GM18499 (cell line): ENCODE data around the gene BDKRB1.
"Not testable (repeated sequence)": the region's sequence is repeated elsewhere in the genome, so short reads cannot be mapped to it uniquely, and the experiment has no call there.

Experiments
- ATAC-seq: cut with Tn5 transposase; IDR thresholded peaks from one replicate; pipeline ENCODE4 v1.9.1; 2021; ENCODE audit warnings: moderate number of reproducible peaks; ENCODE audit not compliant: insufficient read depth, unreplicated experiment

The BDKRB1 gene

DNA sequence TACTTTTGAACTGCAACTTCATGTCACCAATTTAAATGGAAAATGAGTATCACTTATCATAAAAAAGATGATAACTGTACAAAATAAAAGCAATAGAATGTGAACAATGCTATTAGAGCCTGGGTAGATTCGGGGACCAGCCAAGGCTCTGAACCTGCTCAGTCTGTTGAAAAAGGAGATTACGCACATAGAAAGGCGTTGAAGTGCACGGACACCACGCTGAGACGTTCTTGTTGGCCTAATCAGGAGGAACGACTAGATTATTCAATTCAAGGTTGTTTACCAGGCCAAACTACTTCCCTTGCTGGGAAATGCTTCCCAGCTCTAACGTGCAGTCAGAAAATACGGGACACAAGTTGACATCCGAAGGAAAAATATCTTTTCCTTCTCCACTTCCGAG, 23.5 kb upstream of the BDKRB1 start:
- no peak for ATAC-seq

DNA sequence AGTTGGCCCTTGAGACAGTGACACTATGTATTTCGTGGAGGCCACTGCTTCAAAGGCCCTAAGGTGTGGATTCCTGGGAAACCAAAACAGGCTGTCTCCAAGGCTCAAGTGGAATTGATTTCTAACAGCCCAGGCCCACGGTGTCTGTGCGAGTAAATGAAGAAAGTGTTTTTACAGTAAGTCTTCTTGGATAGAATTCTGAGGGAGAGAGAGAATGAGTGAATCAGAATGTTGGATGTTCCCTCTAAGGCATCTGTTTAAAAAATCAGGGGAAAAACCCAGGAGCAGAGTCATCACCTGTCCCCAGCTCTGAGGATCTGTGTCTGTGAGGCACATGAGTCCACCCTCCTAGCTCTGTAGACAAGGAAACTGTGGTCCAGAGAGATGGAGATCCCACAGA, 22.3 kb upstream of the BDKRB1 start:
- ATAC-seq, result no peak

DNA sequence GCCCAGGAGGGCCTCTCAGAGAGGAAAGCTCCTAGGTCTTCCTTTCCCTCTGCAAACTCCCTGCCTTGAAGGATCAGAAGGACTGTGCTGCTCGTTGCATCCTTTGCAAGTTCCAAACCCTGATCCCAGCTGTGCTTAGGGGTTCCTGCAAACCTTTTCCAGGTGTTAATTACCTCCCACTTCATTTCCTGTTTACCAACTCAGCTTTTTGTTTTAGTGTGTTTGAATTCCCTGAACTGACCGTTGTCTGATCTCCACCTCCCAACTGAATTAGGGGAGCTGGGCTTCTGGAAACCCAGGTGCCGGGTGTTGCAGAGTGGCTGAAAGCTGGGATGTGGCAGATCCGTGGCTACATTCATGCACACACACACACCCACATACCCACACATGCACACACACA, 20.6 kb upstream of the BDKRB1 start:
- no peak for ATAC-seq

DNA sequence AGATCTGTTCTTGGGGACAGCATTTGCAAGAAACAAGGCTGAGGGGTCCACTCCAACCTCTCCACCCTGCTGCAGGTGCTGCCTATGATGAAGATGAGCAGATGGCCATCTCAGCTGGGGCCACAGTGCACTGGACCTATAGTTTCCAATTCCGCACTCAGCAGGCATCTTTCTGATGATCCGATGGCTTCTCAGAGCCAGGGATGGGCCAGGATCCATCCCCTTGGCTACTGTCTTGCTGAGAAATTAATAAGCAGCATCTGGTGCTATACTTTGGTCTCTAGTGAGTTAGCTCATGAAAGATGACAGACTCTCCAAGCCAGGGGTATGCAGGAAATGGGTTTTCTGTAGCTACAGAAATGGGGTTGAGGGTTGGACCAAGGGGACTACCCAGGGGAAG, 18.4 kb upstream of the BDKRB1 start:
- ATAC-seq, result no peak

DNA sequence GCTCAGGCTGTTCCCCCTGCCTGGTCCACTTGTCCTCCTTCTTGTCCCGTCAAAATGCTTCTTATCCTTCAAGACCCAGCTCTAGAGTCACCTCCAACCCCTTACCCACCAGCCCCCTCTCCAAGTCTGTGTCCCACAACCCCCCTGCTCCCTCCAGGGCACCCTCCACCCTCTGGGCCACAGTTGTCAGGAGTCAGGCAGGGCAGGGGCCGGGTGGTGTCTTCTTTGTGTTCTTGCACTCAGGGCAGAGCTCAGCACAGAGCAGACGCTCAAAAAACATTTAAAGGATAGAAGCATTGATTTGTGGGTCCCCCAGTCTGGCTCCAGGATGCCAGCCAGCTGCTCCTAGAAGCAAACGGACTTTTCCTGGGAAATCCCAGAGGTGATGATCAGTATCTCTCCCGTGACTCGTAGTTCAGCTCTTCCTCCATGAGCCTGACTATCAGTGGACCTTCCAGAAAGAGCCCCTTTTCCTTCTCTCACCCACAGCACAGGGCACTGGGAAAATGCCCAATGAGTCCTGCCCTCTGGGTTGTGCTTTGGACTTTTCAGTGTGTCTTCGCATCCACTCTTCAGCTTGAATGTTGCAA, 17.2 kb upstream of the BDKRB1 start:
- ATAC-seq, result no peak

DNA sequence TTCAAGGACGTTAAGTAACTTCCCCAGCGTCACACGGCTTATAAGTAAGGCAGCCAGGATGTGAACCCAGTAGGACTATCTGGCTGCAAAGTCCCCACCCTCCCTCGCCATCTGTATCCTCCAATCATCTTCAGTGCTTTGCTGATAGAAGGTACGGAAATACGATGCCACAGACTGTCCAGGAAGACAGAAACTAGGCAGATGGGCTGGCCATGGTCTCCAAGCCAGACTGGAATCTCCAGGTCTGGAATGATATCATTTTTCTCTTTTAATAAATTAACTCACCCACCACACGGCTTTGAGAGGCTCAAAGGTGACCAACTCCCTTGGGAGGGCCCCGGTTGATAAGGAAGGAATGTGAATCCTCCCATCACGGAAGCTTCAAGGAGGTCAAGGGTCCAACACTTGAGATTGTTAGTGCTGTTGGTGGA, 16.3 kb upstream of the BDKRB1 start:
- no peak for ATAC-seq

DNA sequence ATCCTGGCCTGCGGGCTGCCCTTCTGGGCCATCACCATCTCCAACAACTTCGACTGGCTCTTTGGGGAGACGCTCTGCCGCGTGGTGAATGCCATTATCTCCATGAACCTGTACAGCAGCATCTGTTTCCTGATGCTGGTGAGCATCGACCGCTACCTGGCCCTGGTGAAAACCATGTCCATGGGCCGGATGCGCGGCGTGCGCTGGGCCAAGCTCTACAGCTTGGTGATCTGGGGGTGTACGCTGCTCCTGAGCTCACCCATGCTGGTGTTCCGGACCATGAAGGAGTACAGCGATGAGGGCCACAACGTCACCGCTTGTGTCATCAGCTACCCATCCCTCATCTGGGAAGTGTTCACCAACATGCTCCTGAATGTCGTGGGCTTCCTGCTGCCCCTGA, 15.4 kb upstream of the BDKRB1 start:
- no peak for ATAC-seq

DNA sequence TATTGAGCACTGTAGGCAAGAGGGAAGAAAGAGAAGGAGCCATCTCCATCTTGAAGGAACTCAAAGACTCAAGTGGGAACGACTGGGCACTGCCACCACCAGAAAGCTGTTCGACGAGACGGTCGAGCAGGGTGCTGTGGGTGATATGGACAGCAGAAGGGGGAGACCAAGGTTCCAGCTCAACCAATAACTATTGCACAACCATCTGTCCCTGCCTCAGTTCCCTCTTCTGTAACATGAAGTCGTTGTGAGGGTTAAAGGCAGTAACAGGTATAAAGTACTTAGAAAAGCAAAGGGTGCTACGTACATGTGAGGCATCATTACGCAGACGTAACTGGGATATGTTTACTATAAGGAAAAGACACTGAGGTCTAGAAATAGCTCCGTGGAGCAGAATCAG, 13.9 kb upstream of the BDKRB1 start:
- ATAC-seq, result no peak

DNA sequence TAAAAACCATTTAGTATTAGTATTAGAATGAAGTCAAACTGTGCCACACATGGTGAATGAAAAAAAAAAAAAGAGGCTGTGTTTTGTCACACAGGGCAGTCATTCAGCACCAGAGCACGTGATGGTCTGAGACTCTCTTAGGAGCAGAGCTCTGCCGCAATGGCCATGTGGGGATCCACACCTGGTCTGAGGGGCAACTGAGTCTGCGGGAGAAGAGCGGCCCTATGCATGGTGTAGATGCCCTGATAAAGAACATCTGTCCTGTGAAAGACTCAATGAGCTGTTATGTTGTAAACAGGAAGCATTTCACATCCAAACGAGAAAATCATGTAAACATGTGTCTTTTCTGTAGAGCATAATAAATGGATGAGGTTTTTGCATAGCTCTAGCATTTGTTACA, 12.2 kb upstream of the BDKRB1 start:
- ATAC-seq, result no peak

DNA sequence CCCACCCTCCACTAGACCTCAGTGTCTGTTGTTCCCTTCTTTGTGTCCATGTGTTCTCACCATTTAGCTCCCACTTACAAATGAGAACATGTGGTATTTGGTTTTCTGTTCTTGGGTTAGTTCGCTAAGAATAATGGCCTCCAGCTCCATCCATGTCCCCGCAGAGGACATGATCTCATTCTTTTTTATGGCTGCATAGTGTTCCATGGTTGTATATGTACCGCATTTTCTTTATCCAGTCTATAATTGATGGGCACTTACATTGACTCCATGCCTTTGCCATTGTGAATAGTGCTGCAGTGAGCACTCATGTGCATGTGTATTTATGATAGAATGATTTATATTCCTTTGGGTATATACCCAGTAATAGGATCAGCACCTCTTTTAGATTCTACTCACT, 10.9 kb upstream of the BDKRB1 start:
- ATAC-seq, result not testable (repeated sequence)

DNA sequence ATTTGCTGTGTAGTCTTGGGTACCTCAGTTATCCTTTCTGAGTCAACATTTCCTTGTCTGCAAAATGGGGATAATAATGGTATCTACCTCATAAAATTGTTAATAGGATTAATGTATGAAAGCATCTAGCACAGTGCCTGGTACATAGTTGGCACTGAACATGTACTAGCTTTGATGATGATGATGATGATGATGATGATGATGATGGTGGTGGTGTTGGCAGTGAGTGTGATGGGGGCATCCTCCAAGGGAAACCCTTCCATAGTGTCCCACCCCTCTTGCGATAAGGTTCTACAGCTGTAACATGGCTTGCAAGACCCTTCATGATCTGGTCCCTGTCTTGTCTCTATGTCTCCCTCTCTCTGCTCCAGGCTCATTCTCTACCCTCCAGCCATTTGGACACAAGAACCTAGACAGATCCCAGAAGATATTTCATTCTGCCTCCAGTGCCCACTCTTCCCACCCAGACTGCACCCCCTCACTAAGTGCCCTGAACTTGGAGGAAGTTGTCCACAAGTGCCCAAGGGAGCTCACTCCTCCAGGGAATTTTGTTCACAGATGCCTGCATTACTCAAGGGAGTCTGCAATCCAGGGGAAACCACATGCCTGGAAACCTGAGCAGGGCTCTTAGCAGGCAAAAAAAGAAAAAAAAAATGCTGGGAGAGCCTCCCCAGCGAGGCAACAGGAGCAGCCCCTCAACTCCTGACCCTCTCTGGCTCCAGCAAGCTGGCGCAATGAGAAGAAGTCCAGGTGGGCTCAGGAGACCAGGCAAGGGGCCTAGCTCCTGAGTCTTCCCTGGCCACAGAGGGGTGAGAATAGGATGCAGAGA, 10.1 kb upstream of the BDKRB1 start:
- no peak for ATAC-seq

DNA sequence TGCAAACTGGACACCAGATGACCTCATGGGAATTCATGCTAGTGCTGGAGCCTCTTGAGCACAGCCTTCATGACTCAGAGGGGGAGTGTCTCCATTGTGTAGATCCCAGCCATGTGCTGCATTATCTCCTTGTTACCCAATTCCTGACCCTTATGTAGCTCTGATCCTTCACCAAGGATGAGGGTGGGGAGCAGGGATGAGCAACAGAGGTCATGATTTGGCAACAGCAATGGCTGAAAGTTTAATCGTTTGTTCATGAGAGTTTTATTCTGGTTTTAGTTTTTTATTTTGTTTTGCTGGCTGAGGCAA, 9.5 kb upstream of the BDKRB1 start:
- no peak for ATAC-seq

DNA sequence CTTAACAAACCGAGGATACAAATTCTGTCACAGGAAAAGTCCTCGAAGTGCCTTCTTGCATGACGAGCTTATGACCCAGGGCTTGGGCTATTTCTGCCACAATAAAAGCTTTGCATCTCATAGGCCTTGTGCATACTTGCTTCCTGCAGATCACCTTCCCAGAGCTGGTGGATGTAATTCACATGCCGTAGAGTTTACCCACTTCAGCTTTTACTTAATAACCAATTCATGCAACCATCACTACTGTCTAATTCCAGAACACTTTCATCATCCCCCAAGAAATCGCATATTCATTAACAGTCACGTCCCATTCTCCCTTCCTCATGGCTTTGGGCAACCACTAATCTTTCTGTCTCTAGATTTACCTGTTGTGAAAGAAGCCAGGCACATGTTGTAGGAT, 9.0 kb upstream of the BDKRB1 start:
- ATAC-seq, result no peak

DNA sequence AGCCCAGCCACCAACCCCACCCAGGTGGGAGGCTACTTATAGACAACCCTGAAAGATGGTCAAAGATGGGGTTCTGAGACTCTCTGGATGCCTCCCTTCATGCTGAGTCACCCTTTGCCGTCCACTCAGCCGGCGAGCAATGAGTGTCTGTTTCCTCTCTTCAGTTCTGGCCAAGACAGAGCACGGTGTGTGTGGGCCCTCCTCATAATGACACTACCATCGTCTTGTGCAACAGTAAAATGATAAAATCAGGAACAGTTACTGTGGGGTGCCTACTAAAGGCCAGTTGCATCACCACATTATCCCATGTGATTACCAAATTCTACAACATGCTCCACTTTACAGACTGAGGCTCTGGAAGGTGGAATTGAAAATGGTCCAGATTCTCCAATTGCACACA, 7.0 kb upstream of the BDKRB1 start:
- ATAC-seq, result no peak

DNA sequence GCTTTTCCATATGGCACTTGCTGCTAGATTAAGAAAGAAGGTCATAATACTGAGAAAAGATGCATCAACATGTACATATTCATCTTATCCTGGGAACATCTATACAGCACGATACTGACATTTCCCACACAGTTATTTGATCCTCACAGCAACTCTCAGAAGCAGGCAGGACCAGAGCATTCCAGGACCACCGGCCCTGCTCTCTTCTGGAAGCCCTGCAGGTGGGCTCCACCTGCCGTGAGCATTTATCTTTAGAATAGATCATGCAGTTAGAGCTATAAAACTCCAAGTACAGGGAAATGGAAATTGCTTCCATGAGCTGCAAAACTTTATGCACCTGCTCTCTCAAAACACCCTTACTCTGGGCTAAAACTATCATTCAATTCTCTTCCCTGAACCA, 5.5 kb upstream of the BDKRB1 start:
- no peak for ATAC-seq

DNA sequence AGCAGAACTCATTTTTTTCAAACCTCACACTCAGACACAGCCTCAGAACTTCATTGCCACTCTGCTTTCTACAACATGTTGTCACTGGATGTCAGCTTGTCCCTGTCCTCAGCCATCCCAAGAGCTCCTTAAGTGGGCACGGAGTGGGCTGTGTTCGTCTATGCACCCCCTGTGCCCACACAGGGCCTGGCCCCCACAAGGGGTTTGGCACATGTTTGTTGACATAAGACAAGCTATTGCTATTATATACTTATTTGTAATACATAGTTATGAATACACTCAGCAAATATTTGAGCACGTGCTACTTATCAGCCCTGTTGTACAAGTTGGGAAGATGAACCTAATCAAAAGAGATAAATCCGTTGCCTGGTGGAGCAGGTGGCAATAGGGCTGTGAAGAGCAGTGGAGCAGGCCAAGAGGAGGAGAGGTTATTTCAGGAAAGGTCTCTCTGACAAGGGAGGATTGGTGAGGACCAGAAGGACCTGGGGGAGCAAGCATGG, 4.3 kb upstream of the BDKRB1 start:
- no peak for ATAC-seq

DNA sequence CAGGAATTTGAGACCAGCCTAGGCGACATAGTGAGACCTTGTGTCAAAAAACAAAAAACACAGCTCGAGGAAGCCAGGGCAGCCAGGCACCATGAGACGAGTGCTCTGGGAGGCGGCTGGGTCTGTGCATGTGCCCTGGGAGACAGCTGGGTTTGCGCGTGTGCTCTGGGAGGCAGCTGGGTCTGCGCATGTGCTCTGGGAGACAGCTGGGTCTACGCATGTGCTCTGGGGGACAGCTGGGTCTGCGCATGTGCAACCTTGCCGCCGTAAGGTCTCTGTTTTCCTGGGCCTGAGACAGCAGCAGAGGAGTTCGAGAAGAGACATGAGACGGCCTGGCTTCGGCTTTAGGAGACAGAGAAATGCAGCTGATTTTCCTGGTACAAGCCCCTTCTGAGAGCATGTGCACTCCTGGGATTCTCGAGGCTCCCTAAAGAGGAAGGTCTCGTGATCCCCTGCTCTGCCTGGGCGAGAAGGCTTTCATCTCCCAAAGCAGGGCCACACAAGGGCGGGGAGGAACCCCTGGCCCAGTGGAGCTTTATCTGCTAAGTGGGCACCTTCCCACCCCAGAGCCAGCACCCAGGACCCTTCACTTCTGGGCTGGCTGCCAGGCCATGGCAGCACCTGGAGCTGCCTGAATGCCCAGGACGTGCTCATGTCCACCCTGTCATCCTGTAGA, 3.5 kb upstream of the BDKRB1 start:
- no peak for ATAC-seq

DNA sequence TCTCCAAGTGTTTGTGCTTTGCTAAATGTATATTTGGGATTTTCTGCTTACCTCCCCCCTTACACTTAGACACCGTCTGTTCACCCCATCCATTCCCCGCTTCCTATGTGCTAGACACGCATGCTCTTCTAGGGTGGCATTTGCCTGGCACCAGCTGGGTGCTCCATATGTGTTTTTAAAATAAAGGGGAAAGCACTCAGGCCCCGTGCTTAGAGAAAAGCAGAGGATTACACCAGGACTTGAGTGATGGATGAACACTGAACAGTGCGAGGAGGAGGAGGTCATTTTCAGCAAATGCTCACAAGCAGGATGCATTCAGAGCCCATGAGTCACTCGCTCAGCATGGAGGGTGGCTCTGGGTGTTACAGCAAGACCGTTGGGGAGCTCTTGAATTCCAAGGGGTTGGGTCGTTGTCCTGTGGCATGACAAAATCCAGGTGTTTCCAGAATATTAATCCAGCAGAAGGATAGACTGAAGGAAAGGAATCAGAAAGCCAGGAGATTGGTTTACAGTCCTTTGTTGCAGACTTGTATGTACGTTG, 2.9 kb upstream of the BDKRB1 start:
- ATAC-seq, result no peak

DNA sequence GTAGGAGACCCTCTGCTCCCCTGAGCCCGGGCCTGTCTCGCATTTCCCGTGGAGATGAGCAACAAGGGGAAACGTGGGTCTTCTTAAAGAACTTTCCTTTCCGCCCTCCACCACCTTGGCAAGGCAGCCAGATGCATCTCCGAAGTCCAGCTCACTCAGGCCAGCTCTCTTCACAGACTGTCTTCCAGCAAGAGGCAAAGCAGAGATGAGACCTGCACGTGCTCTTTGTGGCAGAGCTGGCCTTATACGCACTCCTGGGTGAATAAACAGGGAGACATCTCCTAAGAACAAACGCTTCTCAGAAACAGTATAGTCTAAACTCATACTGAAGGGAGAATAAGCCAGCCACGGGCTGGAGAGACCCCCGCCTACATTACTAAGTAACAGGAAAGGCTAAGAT, 1.3 kb upstream of the BDKRB1 start:
- no peak for ATAC-seq

DNA sequence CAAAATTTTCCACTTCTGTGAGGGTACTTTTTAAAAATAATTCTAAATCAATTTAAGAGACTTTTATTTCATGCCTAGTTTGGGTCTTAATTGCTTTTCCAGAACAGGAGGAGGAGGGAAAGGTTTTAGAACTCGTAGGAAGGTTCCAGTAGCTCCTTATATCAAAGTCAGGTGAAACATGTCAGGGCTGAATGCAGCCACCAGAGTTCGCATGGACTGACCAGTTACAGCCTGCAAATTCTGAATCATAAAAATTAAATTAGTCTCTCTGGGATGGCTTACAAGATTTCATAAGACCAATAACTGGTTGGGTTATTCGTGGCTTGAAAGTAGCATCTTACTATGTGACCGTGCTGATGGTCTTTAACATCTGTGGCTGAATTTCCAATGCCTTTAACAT, 397 bp downstream of the BDKRB1 start:
- no peak for ATAC-seq

DNA sequence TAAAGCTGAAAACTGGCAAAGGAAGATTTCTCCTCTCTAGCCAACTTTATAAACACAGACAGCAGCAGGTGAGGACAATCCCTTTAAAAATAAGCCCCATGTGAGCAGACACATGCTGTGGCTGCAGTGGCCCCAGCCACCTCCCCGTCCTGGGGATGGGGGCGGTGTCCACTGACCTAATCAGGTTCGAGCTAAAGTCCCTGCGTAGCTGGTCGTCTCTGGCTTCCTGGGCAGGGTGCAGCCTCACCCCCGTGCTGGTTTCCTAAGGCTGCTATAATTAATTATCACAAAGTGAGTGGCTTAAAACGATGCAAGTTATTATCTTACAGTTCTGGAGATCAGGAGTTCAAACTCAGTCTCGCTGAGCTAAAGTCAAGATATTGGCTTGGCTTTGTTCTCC, 1.0 kb downstream of the BDKRB1 start:
- ATAC-seq, result no peak
